NCI-H524 treated with DMSO at 0.1 percent for 48 hours (cell line): ENCODE data around the gene GGT1.
"Not testable (repeated sequence)": the region's sequence is repeated elsewhere in the genome, so short reads cannot be mapped to it uniquely, and the experiment has no call there.

Source experiments
- DNase-seq: peaks from one replicate; lab custom pipeline; 2025; lab: John Stamatoyannopoulos, UW

GGT1 gene

GRCh38 chr22:24599958-24600715, 2.9 kb upstream of the GGT1 start:
- not testable (repeated sequence) for DNase-seq

DNA sequence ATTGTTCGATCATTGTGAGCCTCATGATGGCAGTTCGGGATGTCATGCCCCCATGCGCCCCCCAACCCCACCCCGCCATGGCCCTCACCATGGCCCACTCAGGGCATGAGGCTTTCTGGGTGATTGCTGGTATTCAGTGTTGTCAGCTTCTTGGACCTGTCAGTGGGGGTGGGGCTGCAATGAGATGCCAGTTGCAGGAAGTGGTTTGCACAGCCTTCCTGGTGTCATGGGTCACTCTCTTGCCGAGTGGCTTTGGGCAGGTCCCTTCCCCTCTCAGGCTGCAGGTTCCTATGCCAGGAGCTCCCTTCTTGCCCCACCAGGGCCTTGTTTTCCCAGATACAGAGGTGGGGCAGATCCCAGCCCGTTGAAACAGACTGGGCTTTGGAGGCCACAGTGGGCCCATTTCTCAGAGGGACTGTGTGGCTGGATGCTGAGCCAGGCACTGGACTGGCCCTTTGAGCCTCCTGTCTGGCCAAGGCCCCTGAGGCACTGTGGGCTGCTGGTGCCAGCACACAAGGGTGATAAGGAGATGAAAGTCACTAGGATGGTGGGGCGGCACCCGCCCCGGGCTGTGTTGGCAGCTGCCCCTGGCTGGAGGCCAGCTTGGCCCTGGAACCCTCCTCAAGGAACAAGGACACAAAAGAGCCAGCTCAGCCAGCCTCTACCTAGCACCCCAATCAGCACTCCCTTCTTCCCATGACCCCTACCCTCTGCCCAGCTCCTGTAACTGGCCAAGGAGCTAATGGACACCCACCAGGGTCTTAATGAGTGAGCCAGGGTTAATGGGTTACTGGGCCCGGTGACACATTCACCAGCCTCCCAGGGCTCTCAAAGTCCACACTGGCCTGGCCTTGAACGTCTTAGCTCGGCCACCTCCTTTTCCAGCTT, 1.5 kb upstream of the GGT1 start:
- DNase-seq = no peak

DNA sequence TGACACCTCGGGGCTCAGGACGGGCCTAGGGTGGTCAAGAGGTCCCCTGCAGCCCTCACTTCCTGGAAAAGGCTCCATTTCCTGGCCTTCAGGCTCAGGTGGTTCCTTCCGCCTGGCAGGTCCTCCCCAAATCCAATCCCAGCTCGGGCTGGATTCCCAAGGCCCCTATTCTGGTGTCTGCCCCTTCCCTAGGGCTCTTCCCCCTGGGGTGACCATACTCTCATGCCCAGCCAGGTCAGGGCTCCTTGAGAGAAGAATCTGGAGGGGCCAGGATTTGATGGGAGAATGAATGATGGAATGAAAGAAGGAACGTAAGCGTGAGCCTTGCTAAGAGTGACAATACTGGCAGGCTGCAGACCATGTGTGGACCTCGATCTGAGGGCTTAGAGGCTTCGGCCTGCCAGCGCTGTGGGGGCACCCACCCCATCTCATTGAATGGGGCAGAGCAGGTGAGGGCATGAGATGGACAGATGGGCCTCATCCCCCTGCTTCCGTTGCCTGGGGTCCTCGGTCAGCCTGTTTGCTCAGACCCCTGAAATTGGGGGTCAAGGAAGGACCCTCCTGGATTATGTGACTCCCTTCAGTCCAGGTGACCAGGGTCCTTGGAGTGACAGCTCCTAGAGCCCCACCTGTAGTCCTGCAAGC, 766 bp upstream of the GGT1 start:
- DNase-seq = not testable (repeated sequence)

GRCh38 chr22:24603770-24604629, 1.0 kb downstream of the GGT1 start:
- DNase-seq = not testable (repeated sequence)

- DNase-seq = not testable (repeated sequence)
Observed at GRCh38 chr22:24606340-24606739, 3.3 kb downstream of the GGT1 start.

- not testable (repeated sequence) for DNase-seq
Observed at GRCh38 chr22:24607429-24607983, 4.5 kb downstream of the GGT1 start.

GRCh38 chr22:24608327-24608726, 5.3 kb downstream of the GGT1 start:
- not testable (repeated sequence) for DNase-seq

DNA sequence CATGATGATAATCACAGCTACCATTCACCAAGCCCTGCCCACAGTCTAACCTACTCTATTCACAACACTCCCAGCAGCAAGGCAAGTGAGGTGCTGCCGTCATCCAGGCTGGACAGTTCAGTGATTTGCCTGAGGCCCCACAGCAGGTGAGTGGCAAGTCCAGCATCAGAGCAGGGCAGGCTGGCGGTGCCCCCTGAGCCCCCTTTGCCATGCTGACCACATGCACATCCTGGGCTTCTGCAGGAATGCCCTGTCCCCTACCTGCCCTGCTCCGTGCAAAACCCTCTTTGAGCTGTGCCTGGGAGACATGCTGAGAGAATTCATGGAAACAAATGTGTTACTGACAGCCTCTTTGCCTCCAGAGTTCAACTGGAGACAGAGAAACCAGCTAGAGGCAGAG, 6.9 kb downstream of the GGT1 start:
- not testable (repeated sequence) for DNase-seq

DNA sequence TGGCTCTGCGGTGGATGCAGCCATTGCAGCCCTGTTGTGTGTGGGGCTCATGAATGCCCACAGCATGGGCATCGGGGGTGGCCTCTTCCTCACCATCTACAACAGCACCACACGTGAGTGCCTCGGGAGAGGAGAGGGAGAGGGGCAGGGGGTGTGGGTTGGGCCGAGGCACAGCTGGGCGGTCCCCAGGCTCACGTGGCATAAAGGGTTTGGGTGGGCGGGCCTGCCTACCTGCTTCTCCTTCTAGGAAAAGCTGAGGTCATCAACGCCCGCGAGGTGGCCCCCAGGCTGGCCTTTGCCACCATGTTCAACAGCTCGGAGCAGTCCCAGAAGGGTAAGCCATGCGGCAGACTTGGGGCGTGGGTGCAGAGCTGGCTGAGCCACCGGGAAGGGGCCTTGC, 11.8 kb downstream of the GGT1 start:
- not testable (repeated sequence) for DNase-seq

GRCh38 chr22:24621244-24621643, 18.3 kb downstream of the GGT1 start:
- not testable (repeated sequence) for DNase-seq

DNA sequence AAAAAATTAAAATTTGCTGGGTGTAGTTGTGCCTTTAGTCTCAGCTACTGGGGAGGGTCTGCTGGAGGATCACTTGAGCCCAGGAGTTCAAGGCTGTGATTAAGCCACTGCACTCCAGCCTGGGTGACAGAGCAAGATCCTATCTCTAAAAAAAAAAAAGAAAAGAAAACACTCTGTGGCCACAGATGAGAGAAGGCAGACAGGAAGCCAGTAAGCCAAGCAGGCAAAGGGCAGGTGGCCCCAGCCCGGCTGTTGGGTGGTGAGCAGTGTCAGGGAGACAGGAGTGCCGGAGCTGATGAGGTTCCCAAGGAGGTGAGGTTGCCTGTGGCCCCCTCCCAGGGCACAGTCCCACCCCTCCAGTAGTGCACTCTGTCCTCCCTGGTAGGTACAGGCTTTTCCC, 19.6 kb downstream of the GGT1 start:
- not testable (repeated sequence) for DNase-seq

- not testable (repeated sequence) for DNase-seq
Observed at GRCh38 chr22:24627911-24628310, 24.9 kb downstream of the GGT1 start.

DNA sequence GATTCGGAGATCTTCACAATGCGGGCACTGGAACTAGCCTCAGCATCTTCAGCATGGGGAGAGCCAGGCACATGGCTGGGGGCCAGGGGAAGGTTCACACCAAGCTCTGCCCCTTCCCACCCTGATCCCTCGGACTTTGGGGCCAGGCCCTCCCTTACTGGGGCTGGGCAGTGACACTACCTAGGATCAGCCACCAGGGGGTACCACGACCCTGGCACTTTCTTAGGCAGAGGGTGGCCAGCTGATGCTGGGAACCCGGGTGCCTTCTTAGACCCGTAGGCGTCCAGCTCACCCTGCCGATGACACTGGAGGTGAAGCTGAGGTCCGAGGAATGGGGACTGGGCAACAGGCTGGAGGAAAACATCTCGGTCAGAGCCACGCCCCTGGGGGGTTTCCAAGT, 26.1 kb downstream of the GGT1 start:
- not testable (repeated sequence) for DNase-seq

DNA sequence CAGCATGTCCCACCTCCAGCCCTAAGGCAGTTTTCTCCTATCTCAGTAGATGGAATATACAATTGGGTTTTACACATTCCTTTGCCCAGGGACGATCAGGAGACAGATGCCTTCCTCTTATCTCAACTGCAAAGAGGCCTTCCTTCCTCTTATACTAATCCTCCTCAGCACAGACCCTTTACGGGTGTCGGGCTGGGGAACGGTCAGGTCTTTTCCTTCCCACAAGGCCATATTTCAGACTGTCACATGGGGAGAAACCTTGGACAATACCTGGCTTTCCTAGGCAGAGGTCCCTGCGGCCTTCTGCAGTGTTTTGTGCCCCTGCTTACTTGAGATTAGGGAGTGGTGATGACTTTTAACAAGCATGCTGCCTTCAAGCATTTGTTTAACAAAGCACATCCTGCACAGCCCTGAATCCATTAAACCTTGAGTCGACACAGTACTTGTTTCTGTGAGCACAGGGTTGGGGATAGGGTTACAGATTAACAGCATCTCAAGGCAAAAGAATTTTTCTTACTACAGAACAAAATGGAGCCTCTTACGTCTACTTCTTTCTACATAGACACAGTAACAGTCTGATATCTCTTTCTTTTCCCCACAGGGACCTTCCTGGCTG, 27.9 kb downstream of the GGT1 start:
- DNase-seq = peak; percentile 7

DNA sequence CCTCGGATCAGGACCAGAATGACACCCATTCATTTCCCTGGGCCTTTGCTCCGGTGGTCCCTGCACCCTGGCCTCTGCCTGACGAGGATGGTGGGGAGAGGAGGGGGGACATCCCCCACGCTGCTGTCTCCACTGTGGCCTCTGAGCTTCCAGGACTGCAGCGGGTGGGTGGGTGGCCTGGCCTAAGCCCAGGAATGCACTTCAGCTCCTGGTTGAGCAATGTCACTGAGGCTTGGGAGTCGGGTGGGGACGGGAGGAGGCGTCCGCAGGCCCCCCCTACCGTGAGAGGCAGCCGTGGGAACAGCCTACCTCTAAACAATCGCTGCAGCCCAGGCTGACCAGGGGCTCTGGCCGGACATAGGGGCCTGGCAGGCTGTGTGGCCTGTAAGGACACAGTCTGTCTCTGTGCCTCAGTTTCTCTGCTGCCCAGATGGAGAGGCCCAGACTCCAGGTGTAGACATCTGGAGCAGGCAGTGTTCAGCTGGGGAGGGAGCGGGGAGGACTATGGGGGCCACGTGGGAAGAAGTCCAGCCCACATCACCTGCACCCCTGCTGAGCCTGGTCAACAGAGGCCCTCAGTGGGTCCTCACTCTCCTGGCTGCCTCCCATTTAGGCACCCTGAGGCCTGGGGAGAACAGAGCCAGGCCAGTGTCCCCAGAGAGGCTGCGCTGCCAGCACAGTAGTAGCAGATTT, 28.6 kb downstream of the GGT1 start:
- DNase-seq = not testable (repeated sequence)

GRCh38 chr22:24632642-24633041, 29.6 kb downstream of the GGT1 start:
- DNase-seq = peak; percentile 42

GRCh38 chr22:24633231-24634023, 30.4 kb downstream of the GGT1 start:
- DNase-seq = not testable (repeated sequence)

DNA sequence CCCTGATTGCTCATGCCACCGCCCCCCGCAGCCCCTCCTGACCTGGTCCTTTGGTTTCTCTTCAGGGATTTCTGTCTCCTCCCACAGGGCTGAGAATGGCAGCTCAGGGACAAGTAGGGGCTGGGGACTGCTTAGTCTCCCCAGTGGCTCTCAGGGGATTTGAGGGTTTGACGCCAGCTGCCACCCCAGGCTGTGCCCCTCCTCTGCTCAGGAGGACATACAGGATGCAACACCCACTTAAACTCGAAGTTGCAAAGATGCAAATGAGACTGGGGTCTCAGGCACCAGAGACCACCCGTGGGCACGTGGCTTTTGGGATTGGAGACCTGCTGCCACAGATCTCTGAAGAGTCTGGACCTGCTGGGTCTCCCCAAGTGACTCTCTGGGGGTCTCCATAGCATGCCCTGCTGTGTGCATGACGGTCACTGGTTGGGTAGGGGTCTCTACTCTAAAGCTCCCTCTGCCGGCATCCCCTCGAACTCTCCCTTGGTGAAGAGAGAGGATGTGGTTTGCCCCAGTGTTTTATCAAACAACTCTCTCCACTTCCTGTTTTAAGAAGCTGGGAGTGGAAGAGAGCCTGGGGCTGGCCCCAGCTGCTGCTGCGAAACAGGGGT, 31.9 kb downstream of the GGT1 start:
- peak; percentile 31 for DNase-seq

GRCh38 chr22:24636513-24636912, 33.5 kb downstream of the GGT1 start:
- not testable (repeated sequence) for DNase-seq
